GM06990 (cell line): ENCODE results near the gene ZNF747.
"Not testable (repeated sequence)": the region's sequence is repeated elsewhere in the genome, so short reads cannot be mapped to it uniquely, and the experiment has no call there.

Experiments
- DNase-seq: peaks from one replicate; pipeline ENCODE4 v3.0.0-alpha.2; 2011; ENCODE audit not compliant: insufficient read length; ENCODE audit errors: extremely low read depth
- H3K27me3 ChIP-seq: replicated peaks from 2 replicates; pipeline ENCODE4 v1.6.0; 2011; ENCODE audit warnings: low read length; ENCODE audit not compliant: control insufficient read depth, insufficient read depth
- H3K36me3 ChIP-seq: 2 replicates; pipeline ENCODE4 v1.5.1; 2011; ENCODE audit warnings: low read length; ENCODE audit not compliant: control insufficient read depth, insufficient read depth
- H3K4me3 ChIP-seq: replicated peaks from 2 replicates; pipeline ENCODE4 v1.5.1; 2011; ENCODE audit warnings: low read depth, mild to moderate bottlenecking, control low read depth, low read length
- TF ChIP-seq, protein P1 (sequence below): IDR thresholded peaks from 2 replicates; pipeline ENCODE4 v1.5.1; 2011; ENCODE audit warnings: low read length, control low read depth, mild to moderate bottlenecking, inconsistent platforms; ENCODE audit not compliant: insufficient read depth, poor library complexity, severe bottlenecking

The ZNF747 gene

DNA sequence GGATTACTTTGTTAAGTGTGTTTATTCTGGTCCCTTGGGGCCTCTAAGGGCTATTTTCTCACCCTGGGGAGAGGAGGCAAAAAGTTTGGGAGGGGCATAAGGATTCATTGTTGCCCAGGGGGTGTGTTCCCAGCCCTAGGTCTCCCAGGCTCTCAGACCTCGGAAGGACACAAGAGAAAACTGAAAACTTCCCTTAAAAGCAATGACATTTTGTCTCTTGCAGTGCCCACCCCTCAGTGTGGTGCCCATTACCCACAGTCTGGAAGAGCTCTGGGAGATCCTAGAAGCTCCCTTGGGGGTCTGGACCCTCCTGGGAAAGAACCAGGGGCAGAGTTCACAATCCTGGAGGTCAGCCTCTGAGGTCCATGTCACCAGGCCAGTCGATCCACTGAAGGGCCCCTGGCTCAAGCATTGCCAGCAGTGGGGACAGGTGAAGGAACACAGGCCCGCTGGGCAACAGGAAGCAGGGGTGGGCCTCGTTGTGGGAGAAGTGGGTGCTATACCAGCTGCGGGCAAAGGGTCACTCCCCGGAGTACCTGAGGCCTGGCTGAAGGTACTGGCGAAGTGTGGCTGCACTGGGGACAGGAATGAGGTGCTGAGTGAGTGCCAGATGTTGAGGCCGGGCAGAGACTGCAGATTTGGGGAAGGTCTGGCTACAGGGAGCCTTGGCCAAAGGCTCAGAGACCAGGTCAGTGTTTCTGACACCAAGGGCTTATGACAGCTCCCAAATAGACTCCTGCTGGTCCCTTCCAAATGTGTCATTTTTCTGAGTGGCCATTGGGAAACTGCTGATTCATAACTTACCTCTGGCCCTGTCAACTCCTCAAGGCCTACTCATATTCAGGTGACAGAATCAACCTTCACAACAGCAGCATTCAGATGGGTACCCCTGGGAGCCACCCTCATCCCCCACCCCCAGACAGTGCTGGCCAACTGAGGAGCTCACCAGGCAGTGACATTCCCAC is 4.6 kb upstream of the ZNF747 start:
- H3K4me3 ChIP-seq: no peak overlapping the region

DNA sequence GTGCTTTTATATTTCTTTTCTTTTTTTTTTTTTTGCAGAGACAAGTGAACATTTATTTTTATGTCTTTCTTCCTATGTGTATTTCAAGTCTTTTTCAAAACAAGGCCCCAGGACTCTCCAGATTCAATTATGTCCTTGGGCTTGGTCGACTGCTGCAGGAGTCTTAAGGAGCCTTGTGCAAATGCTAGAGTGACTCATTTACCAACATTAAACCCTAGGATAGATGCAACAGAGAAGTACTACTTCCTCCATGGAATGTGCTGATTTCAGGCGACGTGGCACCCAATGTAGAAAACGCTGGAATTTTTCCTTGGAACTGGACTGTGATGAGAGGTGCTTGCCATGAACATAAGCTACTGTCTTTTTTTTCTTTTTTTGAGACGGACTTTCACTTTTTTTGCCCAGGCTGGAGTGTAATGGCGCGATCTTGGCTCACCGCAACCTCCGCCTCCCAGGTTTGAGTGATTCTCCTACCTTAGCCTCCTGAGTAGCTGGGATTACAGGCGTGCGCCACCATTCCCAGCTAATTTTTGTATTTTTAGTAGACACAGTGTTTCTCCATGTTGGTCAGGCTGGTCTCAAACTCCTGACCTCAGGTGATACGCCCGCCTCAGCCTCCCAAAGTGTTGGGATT is 1.9 kb upstream of the ZNF747 start:
- H3K4me3 ChIP-seq: peak overlapping the region; percentile 86
- not testable (repeated sequence) for H3K27me3 ChIP-seq, DNase-seq, H3K36me3 ChIP-seq

More for the DNA sequence above, 4.6 kb upstream of the ZNF747 start:
- TF ChIP-seq, protein P1, sequence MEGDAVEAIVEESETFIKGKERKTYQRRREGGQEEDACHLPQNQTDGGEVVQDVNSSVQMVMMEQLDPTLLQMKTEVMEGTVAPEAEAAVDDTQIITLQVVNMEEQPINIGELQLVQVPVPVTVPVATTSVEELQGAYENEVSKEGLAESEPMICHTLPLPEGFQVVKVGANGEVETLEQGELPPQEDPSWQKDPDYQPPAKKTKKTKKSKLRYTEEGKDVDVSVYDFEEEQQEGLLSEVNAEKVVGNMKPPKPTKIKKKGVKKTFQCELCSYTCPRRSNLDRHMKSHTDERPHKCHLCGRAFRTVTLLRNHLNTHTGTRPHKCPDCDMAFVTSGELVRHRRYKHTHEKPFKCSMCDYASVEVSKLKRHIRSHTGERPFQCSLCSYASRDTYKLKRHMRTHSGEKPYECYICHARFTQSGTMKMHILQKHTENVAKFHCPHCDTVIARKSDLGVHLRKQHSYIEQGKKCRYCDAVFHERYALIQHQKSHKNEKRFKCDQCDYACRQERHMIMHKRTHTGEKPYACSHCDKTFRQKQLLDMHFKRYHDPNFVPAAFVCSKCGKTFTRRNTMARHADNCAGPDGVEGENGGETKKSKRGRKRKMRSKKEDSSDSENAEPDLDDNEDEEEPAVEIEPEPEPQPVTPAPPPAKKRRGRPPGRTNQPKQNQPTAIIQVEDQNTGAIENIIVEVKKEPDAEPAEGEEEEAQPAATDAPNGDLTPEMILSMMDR: no peak
- H3K27me3 ChIP-seq: no peaks in the 10 kb centered on the region
- no peaks in the 10 kb centered on the region; the same call in 1 of the 2 replicates for H3K36me3 ChIP-seq
- no peak for DNase-seq

DNA sequence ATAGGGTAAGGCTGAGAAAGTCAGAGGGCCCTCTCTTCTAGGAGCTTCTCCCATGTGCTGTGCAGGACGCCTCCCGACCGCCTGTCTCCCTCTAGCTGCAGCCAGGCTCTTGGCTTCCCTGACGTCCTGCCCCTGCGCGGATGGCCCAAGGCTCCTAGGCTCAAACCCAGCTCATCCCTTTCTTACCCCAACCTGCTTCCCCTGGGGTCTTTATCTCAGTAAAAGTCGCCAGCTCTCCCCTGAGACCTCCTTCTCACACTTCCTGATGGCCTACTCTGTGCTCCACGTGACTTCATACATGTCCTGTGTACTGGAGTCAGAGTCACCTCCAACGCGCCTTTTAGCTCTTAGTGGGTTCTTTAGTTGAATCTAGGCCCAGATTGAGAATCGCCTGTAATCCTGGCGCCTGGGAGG is 1.1 kb upstream of the ZNF747 start:
- peak; percentile 80 for DNase-seq
- Histone ChIP-seq H3K36me3 (peaks cover 3% of the 10 kb centered on the region), H3K4me3 (peak overlapping the region; percentile 86), H3K27me3 (no peaks in the 10 kb centered on the region)
- TF ChIP-seq, protein P1: peak; percentile 84

DNA sequence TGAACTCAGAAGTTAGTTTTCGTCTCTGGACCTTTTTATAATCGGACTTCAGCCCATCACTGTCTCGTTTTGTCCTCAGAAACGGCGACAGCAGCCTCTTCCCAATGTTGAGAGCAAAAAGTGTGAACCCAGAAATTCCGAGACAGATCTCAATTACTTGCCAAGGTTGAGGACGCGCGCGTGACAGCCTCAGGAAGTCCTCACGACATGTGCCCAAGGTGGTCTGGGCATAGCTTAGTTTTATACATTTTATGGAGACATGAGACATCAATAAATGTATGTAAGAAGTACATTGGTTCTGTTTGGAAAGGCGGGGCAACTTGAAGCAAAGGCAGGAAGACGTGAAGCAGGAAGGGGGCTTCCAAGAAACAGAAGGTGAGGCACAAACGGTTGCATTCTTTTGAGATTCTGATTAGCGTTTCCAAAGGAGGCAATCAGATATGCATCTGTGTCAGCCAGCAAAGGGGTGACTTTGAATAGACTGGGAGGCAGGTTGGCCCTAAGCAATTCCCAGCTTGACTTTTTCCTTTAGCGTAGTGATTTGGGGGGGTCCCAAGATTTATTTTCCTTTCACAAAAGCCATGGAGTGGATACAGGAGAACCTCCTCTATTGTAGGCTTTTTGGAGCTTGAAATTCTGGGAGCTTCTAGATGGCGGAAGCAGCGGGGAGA is 583 bp upstream of the ZNF747 start:
- peaks cover 5% of the 10 kb centered on the region for H3K36me3 ChIP-seq
- H3K27me3 ChIP-seq: no peaks in the 10 kb centered on the region
- TF ChIP-seq, protein P1: no peak
- H3K4me3 ChIP-seq: peak overlapping the region; percentile 86
- no peak for DNase-seq

DNA sequence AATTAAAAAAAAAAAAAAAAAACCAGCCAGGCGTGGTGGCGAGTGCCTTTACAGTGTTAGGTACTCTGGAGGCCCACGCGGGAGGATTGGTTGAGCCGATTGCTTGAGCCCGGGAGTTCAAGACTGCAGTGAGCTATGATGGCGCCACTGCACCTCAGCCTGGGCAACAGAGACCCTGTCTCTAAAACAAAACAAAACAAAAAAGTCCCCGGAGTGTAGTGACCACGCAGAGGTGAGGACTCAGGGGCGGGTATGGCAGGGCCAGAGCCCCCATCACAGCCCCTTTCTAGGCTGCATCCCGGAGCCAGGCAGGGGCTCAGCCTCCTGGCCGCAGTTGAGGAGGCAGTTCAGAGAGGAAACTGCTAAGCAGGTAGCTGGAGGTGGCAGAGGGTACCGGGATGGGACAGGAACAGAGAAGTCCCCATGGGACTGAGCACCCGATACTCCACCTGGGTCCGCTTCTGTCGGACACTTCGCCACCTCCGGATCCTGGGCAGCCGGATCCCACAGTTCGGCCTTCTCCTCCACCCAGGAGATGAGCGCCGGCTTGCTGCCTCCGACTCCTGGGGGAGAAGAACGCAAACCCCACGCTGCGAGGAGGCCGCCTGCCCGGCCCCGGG is 800 bp downstream of the ZNF747 start:
- DNase-seq: peak; percentile 72
- TF ChIP-seq, protein P1: no peak
- Histone ChIP-seq H3K27me3 (no peaks in the 10 kb centered on the region), H3K36me3 (peaks cover 5% of the 10 kb centered on the region), H3K4me3 (peak overlapping the region; percentile 86)
